ENCODE data around the gene ALPP.

DNA sequence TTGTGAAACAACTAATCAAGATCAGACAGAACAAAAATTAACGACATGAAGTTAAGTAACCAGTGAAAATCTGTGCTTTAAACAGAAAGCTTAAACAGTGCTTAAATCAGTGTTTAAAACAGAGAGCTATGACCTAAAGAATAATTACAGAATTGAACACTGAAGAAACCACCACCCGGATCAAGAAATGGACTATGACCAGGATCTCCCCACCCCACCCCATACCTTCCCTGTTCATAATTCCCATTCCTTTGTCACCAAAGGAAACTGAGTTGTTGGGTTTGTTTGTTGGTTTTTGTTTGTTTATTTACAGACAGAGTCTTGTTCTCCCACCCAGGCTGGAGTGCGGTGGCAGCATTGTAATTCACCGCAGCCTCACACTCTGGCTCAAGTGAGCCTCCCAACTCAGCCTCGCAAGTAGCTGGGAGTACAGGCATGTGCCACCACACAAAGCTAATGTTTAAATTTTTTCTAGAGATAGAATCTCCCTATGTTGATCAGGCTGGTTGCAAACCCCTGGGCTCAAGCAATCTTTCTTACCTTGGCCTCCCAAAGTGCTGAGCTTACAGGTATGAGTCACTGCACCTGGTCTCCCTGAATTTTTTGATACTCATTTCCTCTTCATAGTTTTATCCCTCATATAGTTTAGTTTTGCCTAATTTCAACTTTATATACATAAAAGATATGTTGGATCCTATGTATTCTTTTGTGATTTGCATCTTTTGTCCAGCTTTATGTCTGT, 19.9 kb downstream of the ALPP start:
- no peak for TF ChIP-seq POLR2AphosphoS5 (IDR thresholded peaks at IDR 0.05; ENCODE audit: low read depth)
- TF ChIP-seq, protein P1, sequence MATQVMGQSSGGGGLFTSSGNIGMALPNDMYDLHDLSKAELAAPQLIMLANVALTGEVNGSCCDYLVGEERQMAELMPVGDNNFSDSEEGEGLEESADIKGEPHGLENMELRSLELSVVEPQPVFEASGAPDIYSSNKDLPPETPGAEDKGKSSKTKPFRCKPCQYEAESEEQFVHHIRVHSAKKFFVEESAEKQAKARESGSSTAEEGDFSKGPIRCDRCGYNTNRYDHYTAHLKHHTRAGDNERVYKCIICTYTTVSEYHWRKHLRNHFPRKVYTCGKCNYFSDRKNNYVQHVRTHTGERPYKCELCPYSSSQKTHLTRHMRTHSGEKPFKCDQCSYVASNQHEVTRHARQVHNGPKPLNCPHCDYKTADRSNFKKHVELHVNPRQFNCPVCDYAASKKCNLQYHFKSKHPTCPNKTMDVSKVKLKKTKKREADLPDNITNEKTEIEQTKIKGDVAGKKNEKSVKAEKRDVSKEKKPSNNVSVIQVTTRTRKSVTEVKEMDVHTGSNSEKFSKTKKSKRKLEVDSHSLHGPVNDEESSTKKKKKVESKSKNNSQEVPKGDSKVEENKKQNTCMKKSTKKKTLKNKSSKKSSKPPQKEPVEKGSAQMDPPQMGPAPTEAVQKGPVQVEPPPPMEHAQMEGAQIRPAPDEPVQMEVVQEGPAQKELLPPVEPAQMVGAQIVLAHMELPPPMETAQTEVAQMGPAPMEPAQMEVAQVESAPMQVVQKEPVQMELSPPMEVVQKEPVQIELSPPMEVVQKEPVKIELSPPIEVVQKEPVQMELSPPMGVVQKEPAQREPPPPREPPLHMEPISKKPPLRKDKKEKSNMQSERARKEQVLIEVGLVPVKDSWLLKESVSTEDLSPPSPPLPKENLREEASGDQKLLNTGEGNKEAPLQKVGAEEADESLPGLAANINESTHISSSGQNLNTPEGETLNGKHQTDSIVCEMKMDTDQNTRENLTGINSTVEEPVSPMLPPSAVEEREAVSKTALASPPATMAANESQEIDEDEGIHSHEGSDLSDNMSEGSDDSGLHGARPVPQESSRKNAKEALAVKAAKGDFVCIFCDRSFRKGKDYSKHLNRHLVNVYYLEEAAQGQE (IDR thresholded peaks at IDR 0.05; ENCODE audit: insufficient replicate concordance, low read depth), result no peak
- no peak for TF ChIP-seq SPI1 (IDR thresholded peaks at IDR 0.05; ENCODE audit: borderline replicate concordance, low read depth)

All from HL-60 (cell line).